ENCODE results near the gene DCLK3.

Gene DCLK3

GRCh38 chr3:36771931-36772330, 7.6 kb upstream of the DCLK3 start:
- in situ Hi-C loops (cut with HindIII; ENCODE audit: low sequenced_read_pairs): no loop called here

GRCh38 chr3:36769926-36770325, 5.6 kb upstream of the DCLK3 start:
- in situ Hi-C loops (cut with HindIII; ENCODE audit: low sequenced_read_pairs): no loop called here

DNA sequence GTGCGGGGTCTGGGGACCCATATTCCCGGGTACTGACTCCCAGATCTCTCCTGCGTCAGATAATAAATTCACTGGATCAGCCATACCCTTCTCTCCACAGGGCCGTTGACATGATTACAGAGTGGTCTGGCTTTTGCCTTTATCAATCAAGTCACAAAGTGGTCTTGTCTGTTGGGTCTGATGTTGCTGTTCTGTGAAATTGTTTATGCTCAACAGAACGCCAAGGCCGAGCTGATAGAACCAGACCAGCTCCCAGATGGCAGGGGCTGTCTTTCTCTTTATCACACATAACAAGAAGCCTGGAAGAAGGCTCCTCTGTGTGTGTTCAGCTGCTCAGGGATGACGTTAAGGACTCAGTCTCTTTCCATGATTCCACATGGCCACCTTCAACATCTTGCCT, 751 bp upstream of the DCLK3 start:
- in situ Hi-C loops (cut with HindIII; ENCODE audit: low sequenced_read_pairs): no loop called here

DNA sequence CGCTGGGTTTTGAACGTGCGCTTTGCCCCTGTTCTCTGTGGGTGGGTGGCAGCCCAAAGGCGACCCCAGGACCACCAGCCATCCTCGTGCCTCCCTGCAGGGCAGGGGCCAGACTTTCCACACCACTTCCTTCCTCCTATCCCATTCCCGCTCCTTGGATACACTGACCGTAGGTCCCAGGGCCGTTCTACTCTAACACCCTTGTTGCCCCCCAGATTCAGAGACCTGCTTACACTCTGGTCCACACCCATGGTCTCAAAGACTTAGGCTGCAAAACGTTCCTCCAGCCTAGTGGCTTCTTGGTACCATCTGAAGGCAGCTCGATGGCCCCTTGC, 318 bp upstream of the DCLK3 start:
- in situ Hi-C loops (cut with HindIII; ENCODE audit: low sequenced_read_pairs): no loop called here

DNA sequence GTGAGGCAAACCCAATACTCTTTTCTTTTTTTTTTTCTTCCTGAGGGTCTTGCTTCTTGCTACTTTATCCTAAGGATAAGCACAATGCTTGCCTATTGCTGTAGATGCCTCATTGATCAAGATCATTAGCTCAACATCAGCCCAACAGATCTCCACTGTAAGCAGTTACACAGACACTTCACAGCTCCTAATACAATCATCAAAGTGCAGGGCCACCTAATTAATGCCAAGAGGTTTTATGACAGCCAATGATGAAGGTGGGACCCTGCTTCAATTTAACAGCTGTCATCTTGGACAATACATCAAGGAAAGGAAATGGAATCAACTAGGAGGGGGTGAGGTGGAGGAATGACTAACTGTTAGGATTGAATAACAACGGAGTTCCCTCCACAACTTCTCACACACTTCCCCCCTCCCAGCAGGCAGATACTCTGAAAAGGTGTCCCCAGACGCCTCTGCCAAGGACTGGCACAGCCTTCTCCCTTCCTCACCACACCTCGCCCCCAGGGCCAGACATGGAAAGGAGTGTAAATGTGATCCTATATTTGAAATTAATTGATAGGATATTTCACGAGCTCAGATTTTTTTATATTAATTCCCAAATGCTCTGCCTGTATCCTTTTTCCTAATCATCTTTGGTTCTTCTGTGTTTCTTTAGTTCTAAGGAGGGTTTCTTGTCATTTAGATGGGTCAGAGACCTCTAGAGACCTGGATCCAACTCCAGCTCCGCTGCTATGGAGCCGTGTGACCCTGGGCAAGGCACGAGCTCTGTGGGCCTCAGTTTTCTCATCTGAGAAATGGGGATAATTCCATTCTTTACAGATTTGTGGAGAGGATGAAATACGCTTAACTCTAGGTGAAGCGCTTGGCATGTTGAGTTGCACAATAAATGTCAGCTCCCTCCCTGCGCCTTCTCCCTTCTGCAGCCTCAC, 1.2 kb downstream of the DCLK3 start:
- in situ Hi-C loops (cut with HindIII; ENCODE audit: low sequenced_read_pairs): no loop called here

GRCh38 chr3:36761779-36762178, 2.6 kb downstream of the DCLK3 start:
- in situ Hi-C loops (cut with HindIII; ENCODE audit: low sequenced_read_pairs): no loop called here

GRCh38 chr3:36756269-36756668, 8.1 kb downstream of the DCLK3 start:
- in situ Hi-C loops (cut with HindIII; ENCODE audit: low sequenced_read_pairs): no loop called here

- in situ Hi-C loops (cut with HindIII; ENCODE audit: low sequenced_read_pairs): no loop called here
Measured at GRCh38 chr3:36751326-36751725, 13.0 kb downstream of the DCLK3 start.

- in situ Hi-C loops (cut with HindIII; ENCODE audit: low sequenced_read_pairs): no loop called here
Measured at GRCh38 chr3:36750737-36751136, 13.6 kb downstream of the DCLK3 start.

GRCh38 chr3:36744763-36745162, 19.6 kb downstream of the DCLK3 start:
- in situ Hi-C loops (cut with HindIII; ENCODE audit: low sequenced_read_pairs): no loop called here

GRCh38 chr3:36743826-36744225, 20.5 kb downstream of the DCLK3 start:
- in situ Hi-C loops (cut with HindIII; ENCODE audit: low sequenced_read_pairs): no loop called here

DNA sequence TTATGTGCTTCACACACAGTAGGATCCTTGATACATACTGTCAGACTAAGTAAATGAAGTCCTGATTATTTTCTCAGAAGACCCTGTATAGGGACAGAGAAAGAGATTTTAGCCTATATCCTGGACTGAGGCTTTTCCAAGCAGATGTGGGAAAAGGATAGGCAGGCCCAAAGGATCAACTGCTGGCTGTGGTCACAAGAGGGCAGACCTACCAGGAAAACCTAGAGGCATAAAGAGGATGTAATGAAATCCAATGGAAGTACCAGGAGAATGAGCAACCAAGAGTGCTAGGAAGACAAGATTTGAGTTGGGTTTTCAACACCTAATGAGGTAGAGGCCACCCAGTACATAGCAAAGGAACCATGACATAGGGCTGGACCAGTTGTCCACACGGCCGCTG, 23.1 kb downstream of the DCLK3 start:
- in situ Hi-C loops (cut with HindIII; ENCODE audit: low sequenced_read_pairs): no loop called here

DNA sequence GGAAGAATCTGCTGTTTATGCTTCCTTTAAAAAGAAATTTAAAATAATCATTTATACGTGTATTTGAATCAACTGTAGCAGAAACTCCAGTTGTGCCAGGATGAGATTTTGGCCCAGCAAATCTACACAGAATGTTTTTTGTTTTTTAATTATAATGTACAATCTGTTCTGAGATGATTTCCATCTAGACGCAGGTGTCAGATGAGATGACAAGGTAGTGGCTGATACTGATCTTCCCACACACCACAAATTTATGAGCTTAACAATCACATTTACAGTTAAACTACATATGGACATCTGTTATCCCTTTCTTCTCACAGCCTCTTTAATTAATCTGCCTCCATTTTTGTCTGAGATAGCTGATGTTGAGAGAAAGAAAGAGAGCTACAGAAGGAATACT, 23.6 kb downstream of the DCLK3 start:
- in situ Hi-C loops (cut with HindIII; ENCODE audit: low sequenced_read_pairs): no loop called here

DNA sequence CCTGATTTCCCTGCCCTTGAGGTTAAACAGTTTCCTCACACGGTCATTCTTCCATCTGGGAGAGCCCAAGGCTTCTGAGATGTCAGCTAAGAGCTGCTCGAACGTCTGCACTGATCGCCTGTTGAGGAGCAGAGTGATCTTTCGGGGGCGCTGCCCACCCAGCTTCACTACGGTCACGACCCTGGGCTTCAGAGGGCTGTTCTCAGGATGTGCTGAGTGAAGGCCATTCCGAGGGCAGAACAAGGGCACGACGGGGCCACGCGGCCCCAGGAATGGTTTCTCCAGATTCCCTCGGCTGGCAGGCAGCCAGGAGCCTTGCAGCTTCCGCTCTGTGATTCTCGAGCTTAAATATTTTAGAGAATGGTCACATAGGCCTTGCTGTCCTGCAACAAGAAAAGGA, 25.7 kb downstream of the DCLK3 start:
- in situ Hi-C loops (cut with HindIII; ENCODE audit: low sequenced_read_pairs): no loop called here

DNA sequence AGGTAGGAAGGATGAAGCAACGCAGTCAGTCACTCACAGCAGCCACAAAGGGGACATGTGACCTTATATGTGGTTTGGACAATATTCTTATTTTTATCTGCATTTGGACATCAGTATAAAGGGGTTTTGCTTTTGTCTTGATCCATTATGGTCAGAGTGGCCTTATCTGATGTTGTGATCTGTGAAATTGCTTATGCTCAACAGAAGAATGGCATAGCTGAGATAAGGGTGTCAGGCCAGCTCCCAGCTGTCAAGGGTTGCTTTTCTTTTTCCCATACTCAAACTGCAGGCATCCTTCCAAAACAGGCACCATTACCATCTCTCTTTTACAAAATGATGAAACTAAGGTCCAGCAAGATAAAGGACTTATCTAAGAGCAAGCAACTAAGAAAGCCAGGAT, 28.1 kb downstream of the DCLK3 start:
- in situ Hi-C loops (cut with HindIII; ENCODE audit: low sequenced_read_pairs): no loop called here

DNA sequence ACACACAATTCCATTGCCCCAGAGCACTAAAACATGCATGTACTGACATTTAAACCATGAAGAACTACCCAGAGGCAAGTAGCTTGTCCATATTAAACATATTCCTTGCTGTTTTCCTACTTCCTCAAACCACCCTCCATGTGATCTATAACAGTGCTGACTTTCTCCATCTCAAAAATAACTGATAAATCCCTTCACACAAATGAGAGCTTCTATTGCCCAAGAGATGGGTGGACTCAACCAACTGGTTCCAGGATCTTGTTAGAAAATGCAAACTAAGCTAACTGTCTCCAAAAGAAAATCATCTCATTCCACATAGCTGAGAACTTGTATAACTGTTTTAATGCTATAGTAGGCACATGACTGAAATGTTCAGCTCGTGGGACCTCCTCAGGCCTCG, 29.6 kb downstream of the DCLK3 start:
- in situ Hi-C loops (cut with HindIII; ENCODE audit: low sequenced_read_pairs): no loop called here

DNA sequence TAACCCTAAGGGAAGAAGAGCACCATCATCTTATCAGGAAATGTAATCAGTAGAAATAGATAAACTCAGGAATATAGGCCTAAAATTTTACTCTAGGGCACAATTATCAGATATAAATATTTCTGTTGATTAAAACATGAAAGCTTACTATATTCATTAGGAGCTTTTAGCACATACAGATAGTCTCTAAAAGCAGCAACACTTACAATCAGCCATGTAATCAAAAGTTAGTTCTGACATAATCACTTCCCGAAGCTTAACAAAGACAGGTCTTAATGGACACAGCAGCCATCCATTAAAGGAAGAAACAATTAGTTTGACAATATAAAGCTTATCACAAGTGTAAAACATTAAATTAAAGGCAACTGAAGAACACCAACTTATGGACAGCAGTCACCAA, 30.6 kb downstream of the DCLK3 start:
- in situ Hi-C loops (cut with HindIII; ENCODE audit: low sequenced_read_pairs): no loop called here

GRCh38 chr3:36733162-36733696, 31.1 kb downstream of the DCLK3 start:
- in situ Hi-C loops (cut with HindIII; ENCODE audit: low sequenced_read_pairs): no loop called here

- in situ Hi-C loops (cut with HindIII; ENCODE audit: low sequenced_read_pairs): no loop called here
Measured at GRCh38 chr3:36730966-36731365, 33.4 kb downstream of the DCLK3 start.

DNA sequence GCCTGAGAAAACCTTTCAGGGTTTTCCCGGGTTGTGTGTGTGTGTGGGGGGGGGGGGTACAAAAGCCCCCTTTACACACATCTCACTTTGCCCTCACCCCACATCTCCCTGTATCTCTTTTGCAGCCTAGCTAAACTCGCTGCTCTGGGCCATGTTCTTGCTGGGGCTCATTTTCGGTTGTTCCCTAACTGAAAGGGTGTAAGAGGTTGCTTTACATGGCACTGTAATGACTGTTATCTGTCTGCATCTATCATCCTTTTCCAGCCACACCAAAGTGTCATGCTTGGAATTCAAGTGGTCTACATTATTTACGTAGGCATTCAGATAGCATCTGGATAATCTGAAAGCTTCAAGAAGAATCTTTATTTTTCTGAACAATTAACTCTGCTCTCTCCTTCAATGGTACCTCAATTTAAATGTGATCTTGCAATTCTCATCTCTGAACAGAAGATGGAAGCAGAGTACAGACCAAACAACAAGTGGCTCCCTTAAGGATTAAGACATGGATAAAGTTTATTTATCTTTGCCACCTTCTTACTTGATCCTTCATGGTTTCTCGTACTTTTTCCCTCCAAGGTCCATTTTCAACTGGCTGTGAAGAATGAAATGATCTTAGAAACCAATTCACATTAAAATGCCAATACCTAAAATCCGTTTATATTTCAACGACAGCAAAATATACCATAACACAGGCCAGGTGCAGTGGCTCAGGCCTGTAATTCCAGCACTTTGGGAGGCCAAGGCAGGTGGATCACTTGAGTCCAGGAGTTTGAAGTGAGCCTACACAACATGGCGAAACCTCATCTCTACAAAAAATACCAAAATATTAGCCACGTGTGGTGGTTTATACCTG, 34.9 kb downstream of the DCLK3 start:
- in situ Hi-C loops (cut with HindIII; ENCODE audit: low sequenced_read_pairs): no loop called here

GRCh38 chr3:36714343-36715086, 49.8 kb downstream of the DCLK3 start:
- in situ Hi-C loops (cut with HindIII; ENCODE audit: low sequenced_read_pairs): loop anchor here (25.0 kb wide), 1 partner anchor 752 kb away; no protein-coding TSS in a partner anchor
